ENCODE data around the gene PARL.

- TF ChIP-seq CTCF (IDR thresholded peaks at IDR 0.05) = no peak
- TF ChIP-seq POLR2A (IDR thresholded peaks at IDR 0.05) = no peak
- no peak for TF ChIP-seq POLR2AphosphoS5 (IDR thresholded peaks at IDR 0.05; ENCODE audit: insufficient read depth in 1 of 2, low read depth in 1 of 2)
These were observed 56.7 kb downstream of the PARL start for GRCh38 chr3:183827809-183828537.
